Esophagus mucosa (tissue), 1 donor: ENCODE results near the gene LRIG2. TPM values are rescaled to one million over a fixed set of nuclear protein-coding genes. Genes with fewer than 3 reads are reported as not detected.
A peak's percentile ranks its signal among the peaks of the same experiment; 100 is the strongest.
"Not testable (repeated sequence)": the region's sequence is repeated elsewhere in the genome, so short reads cannot be mapped to it uniquely, and the experiment has no call there.

Source experiments
- ATAC-seq: fragments of 200-7000 bp; cut with Tn5 transposase; one replicate; pipeline ENCODE4 v1.9.1; 2020
- total RNA-seq: library from RNA; stranded (reverse); gene quantifications from one replicate; pipeline ENCODE4 v1.2.4, GENCODE V29; 2023
- donor health status: DM: yes; HTN: yes; CAD: no.

The LRIG2 gene
- total RNA-seq, 1 donor from 2014 or later: 8.1 TPM

GRCh38 chr1:113058941-113059706 is 13.9 kb upstream of the LRIG2 start:
- peak; percentile 28 for ATAC-seq

GRCh38 chr1:113063456-113063855 is 9.5 kb upstream of the LRIG2 start:
- ATAC-seq: not testable (repeated sequence)

GRCh38 chr1:113072141-113072756 is 749 bp upstream of the LRIG2 start:
- no peak for ATAC-seq

GRCh38 chr1:113073479-113073950 is 517 bp downstream of the LRIG2 start:
- ATAC-seq: no peak

- ATAC-seq: no peak
Measured at GRCh38 chr1:113074237-113074636, 1.2 kb downstream of the LRIG2 start.

GRCh38 chr1:113077978-113078377 is 5.0 kb downstream of the LRIG2 start:
- ATAC-seq: not testable (repeated sequence)

GRCh38 chr1:113086541-113086940 is 13.5 kb downstream of the LRIG2 start:
- no peak for ATAC-seq

- ATAC-seq: no peak
Measured at GRCh38 chr1:113088972-113089371, 16.0 kb downstream of the LRIG2 start.

- no peak for ATAC-seq
Measured at GRCh38 chr1:113090051-113090450, 17.1 kb downstream of the LRIG2 start.

GRCh38 chr1:113091988-113092594 is 19.1 kb downstream of the LRIG2 start:
- no peak for ATAC-seq

- ATAC-seq: no peak
Measured at GRCh38 chr1:113094506-113094905, 21.5 kb downstream of the LRIG2 start.

- ATAC-seq: no peak
Measured at GRCh38 chr1:113095790-113096455, 22.9 kb downstream of the LRIG2 start.

- ATAC-seq: no peak
Measured at GRCh38 chr1:113096493-113096892, 23.5 kb downstream of the LRIG2 start.

- ATAC-seq: no peak
Measured at GRCh38 chr1:113101588-113101987, 28.6 kb downstream of the LRIG2 start.

- ATAC-seq: peak; percentile 67
Measured at GRCh38 chr1:113103048-113103447, 30.1 kb downstream of the LRIG2 start.

- no peak for ATAC-seq
Measured at GRCh38 chr1:113103977-113104376, 31.0 kb downstream of the LRIG2 start.

- no peak for ATAC-seq
Measured at GRCh38 chr1:113106910-113107309, 33.9 kb downstream of the LRIG2 start.

GRCh38 chr1:113109908-113110554 is 37.0 kb downstream of the LRIG2 start:
- no peak for ATAC-seq

- no peak for ATAC-seq
Measured at GRCh38 chr1:113118266-113118665, 45.3 kb downstream of the LRIG2 start.

- no peak for ATAC-seq
Measured at GRCh38 chr1:113123737-113124136, 50.7 kb downstream of the LRIG2 start.

- no peak for ATAC-seq
Measured at GRCh38 chr1:113124366-113124765, 51.4 kb downstream of the LRIG2 start.

- ATAC-seq: no peak
Measured at GRCh38 chr1:113125517-113125916, 52.5 kb downstream of the LRIG2 start.

GRCh38 chr1:113126207-113126606 is 53.2 kb downstream of the LRIG2 start:
- ATAC-seq: no peak
